Prostate gland (tissue), 2 donors: ENCODE measurements around the gene PAK1. TPM values are rescaled to one million over a fixed set of nuclear protein-coding genes. Genes with fewer than 3 reads are reported as not detected.

Experiments
- DNase-seq: peaks from one replicate; pipeline ENCODE4 v3.0.0-alpha.2; 2019; ENCODE audit warnings: low spot score
- H3K27ac ChIP-seq, 2 donors: fragments of 200-600 bp; sonication (generic); 2 replicates each; pipeline ENCODE4 v1.5.1; 2017 to 2019
- H3K27me3 ChIP-seq: fragments of 200-600 bp; sonication (generic); replicated peaks from 2 replicates; pipeline ENCODE4 v1.5.1; 2019; ENCODE audit not compliant: insufficient read depth
- H3K36me3 ChIP-seq, 2 donors: fragments of 200-600 bp; sonication (generic); 1 replicate in 1 of 2; 2 replicates in 1 of 2; pipeline versions ENCODE4 v1.5.1 to v1.8.1; 2017 to 2019
- H3K4me1 ChIP-seq: fragments of 200-600 bp; sonication (generic); replicated peaks from 2 replicates; pipeline ENCODE4 v1.5.1; 2019
- H3K4me3 ChIP-seq, 2 donors: fragments of 200-600 bp; sonication (generic); 2 replicates each; pipeline ENCODE4 v1.5.1; 2017 to 2019
- H3K9me3 ChIP-seq: fragments of 200-600 bp; sonication (generic); 2 replicates; pipeline ENCODE4 v1.5.1; 2017
- POLR2A ChIP-seq: fragments of 450-650 bp; IDR thresholded peaks from one replicate; pipeline ENCODE4 v1.6.1; 2016; ENCODE audit warnings: antibody characterized with exemption, mild to moderate bottlenecking
- POLR2AphosphoS5 ChIP-seq: sonication (generic); formaldehyde crosslinking; IDR thresholded peaks from one replicate; pipeline ENCODE4 v1.6.1; 2017; ENCODE audit warnings: antibody characterized with exemption
- WGBS: methylation state at CpG from one replicate; pipeline ENCODE4 v1.1.5; 2018; 5-methylcytosine and 5-hydroxymethylcytosine counted together
- intact Hi-C: fragments of 100-400 bp; cut with DNase I; formaldehyde crosslinking; loops from one replicate; pipeline ENCODE4 v1.14.2; 2022
- total RNA-seq, 2 donors: library from RNA; depleted of rRNA; stranded (reverse); fragments of >200 nt; gene quantifications; one replicate each; pipeline ENCODE4 v1.1.0, GENCODE V29; 2016
- TF ChIP-seq, protein P1 (sequence below), 4 experiments: fragments of 200-600 bp in 2 of 4; fragments of 450-650 bp in 2 of 4; sonication (generic) in 2 of 4; IDR thresholded peaks; 1 replicate in 3 of 4; 2 replicates in 1 of 4; pipeline ENCODE4 v1.5.1; 2016 to 2019; ENCODE audit warnings: antibody characterized with exemption in 4 of 4, mild to moderate bottlenecking in 2 of 4, moderate library complexity in 2 of 4

PAK1 gene
- total RNA-seq, 2 donors from 2014 or later = 39.6 to 61.7 TPM

DNA sequence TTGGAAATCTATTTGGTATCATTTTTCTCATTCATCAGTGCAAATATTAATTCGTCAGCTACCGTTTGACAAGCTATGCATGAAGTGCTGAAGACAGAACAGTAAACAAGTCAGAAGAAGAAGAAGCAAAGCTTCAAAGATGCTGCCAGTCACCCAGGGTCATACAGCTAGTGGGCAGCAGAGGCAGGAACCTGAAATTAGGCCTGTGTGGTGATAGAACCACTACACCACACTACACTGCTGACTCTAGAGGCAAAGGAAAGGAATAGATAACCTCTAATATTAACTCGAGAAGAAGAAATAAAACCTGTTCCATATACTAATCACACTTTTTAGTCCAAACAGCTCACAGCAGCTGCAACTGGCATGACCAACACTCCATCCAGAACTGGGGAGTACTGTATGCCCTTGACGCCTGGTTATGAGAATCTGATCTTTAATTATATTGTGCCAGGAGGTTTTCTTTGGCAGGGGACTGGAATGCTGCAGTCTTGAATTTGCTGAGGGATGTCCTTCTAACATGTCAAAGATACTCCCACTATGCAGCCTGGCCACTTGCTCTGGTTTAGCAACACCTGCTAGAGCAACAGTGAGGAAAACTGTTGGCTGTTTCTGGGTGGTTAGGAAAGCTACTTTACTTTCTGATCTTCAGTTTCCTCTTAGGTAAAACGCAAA lies 73.0 kb downstream of the PAK1 start:
- no peaks in the 10 kb centered on the region for H3K36me3 ChIP-seq
- H3K9me3 ChIP-seq = no peaks in the 10 kb centered on the region
- no peak for TF ChIP-seq POLR2A
- TF ChIP-seq POLR2AphosphoS5 = no peak
- TF ChIP-seq, protein P1, sequence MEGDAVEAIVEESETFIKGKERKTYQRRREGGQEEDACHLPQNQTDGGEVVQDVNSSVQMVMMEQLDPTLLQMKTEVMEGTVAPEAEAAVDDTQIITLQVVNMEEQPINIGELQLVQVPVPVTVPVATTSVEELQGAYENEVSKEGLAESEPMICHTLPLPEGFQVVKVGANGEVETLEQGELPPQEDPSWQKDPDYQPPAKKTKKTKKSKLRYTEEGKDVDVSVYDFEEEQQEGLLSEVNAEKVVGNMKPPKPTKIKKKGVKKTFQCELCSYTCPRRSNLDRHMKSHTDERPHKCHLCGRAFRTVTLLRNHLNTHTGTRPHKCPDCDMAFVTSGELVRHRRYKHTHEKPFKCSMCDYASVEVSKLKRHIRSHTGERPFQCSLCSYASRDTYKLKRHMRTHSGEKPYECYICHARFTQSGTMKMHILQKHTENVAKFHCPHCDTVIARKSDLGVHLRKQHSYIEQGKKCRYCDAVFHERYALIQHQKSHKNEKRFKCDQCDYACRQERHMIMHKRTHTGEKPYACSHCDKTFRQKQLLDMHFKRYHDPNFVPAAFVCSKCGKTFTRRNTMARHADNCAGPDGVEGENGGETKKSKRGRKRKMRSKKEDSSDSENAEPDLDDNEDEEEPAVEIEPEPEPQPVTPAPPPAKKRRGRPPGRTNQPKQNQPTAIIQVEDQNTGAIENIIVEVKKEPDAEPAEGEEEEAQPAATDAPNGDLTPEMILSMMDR (IDR thresholded peaks at IDR 0.05) = no peak
- no peak overlapping the region for H3K27ac ChIP-seq
- H3K4me3 ChIP-seq = no peak overlapping the region
- WGBS = 54% methylated on average over 5 of the region's 5 CpGs
- intact Hi-C loops = no loop called here
- peak; percentile 10 for DNase-seq
- H3K4me1 ChIP-seq = peaks cover 4% of the 10 kb centered on the region
- no peaks in the 10 kb centered on the region for H3K27me3 ChIP-seq

DNA sequence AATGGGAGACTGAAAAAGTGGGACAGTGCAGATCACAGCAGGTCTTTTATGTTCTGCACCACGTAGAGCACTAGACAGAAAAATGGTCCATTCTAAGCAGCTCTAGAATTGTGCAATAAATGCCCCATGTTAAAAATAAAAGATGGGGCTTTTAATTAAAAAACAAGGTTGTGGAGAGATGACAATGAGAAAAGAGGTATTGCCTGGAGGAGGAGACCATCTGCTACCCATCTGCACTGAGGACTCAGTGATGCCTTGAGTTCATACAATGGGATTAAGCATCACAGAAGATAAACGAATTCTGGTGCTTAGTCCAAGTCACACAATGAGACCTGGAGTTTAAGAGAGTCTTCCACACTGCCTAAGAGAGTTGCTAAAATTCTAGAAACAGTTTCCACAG lies 73.6 kb downstream of the PAK1 start:
- H3K4me3 ChIP-seq = no peak overlapping the region
- TF ChIP-seq, protein P1 (IDR thresholded peaks at IDR 0.05) = no peak
- no peak for TF ChIP-seq POLR2A
- no peak for TF ChIP-seq POLR2AphosphoS5
- no peak for DNase-seq
- peaks cover 4% of the 10 kb centered on the region for H3K4me1 ChIP-seq
- H3K27me3 ChIP-seq = no peaks in the 10 kb centered on the region
- H3K9me3 ChIP-seq = no peaks in the 10 kb centered on the region
- H3K27ac ChIP-seq = no peak overlapping the region
- intact Hi-C loops = no loop called here
- WGBS = 68% methylated on average over 2 of the region's 2 CpGs
- H3K36me3 ChIP-seq = no peaks in the 10 kb centered on the region

DNA sequence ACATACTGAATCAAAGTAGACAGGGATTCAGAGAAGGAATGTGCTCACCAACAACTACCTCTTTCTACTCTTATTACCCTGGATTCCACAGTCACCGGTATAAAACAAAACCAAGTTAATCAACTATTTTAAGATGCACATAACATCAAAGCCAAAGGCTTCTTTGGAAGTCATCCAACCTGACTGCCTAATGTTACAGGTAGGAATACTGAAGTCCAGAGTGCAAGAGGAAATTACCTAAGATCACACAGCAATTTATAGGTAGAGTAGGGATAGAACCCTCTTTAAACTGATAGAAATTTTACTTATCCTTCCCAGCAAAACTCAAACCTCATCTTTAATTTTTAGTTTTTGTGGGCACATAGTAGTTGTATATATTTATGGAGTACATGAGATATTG lies 76.3 kb downstream of the PAK1 start:
- intact Hi-C loops = no loop called here
- 65% methylated on average over 1 of the region's 1 CpG for WGBS
- no peak overlapping the region for H3K4me3 ChIP-seq

DNA sequence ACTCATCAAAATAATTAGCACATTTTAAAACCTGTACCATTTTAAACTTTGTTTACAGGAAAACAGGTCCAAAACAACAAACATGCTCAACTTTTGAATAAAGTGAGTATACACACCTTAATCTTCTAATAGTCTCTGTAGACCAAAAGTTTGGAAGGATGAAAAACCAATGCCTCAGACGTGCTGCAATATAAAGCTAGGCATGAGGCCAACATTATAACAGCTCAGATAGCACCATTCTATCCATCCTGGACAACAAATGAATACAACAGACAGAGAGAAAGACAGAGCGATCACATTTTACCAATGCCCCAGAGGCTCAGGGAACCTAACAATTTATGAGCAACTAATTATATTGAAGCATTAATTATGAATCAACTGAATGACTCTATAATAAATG lies 77.0 kb downstream of the PAK1 start:
- TF ChIP-seq POLR2A = no peak
- no peak for TF ChIP-seq POLR2AphosphoS5
- TF ChIP-seq, protein P1 (IDR thresholded peaks at IDR 0.05) = no peak
- WGBS = 42% methylated on average over 2 of the region's 2 CpGs

More for the DNA sequence above, 76.3 kb downstream of the PAK1 start:
- Histone ChIP-seq H3K27ac (no peak overlapping the region), H3K9me3 (no peaks in the 10 kb centered on the region), H3K36me3 (no peaks in the 10 kb centered on the region), H3K27me3 (no peaks in the 10 kb centered on the region), H3K4me1 (peaks cover 4% of the 10 kb centered on the region)
- DNase-seq = no peak
- TF ChIP-seq POLR2A = no peak
- TF ChIP-seq POLR2AphosphoS5 = no peak
- TF ChIP-seq, protein P1 (IDR thresholded peaks at IDR 0.05) = no peak

DNA sequence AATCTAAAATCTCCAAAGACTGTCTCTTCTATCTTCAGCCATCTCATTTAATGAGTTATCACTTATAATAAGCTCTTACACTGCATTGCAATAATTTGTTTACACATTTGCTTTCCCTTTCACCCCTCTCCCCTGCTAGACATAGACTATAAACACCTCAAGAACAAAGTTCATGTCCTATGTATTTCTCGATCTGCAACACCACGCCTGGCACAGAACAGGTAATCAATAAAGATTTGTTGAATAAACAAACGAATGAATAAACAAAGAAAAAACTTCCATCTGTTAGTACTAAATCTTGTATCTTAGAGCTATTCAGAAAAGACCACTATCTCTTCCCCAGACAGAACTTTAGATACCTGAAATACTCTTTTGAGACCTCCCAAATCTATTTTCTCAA lies 77.6 kb downstream of the PAK1 start:
- Histone ChIP-seq H3K27me3 (no peaks in the 10 kb centered on the region), H3K27ac (no peak overlapping the region), H3K36me3 (no peaks in the 10 kb centered on the region), H3K4me3 (no peak overlapping the region), H3K4me1 (no peaks in the 10 kb centered on the region), H3K9me3 (no peaks in the 10 kb centered on the region)
- WGBS = 90% methylated on average over 3 of the region's 3 CpGs
- intact Hi-C loops = no loop called here
- TF ChIP-seq, protein P1 (IDR thresholded peaks at IDR 0.05) = no peak
- TF ChIP-seq POLR2AphosphoS5 (no peak), POLR2A (no peak)
- DNase-seq = no peak

More for the DNA sequence above, 77.0 kb downstream of the PAK1 start:
- Histone ChIP-seq H3K27me3 (no peaks in the 10 kb centered on the region), H3K36me3 (no peaks in the 10 kb centered on the region), H3K9me3 (no peaks in the 10 kb centered on the region), H3K27ac (no peak overlapping the region), H3K4me3 (no peak overlapping the region), H3K4me1 (peaks cover 3% of the 10 kb centered on the region)
- intact Hi-C loops = no loop called here
- no peak for DNase-seq
